Mucosa of stomach (tissue), 1 donor: ENCODE measurements around the gene CTRL.

Experiments
- H3K27me3 ChIP-seq: one replicate; pipeline ENCODE4 v1.7.0; 2013; ENCODE audit warnings: mild to moderate bottlenecking, low read length; ENCODE audit not compliant: control insufficient read depth, insufficient read depth
- H3K36me3 ChIP-seq: one replicate; pipeline ENCODE4 v1.7.0; 2013; ENCODE audit warnings: low read length; ENCODE audit not compliant: control insufficient read depth, insufficient read depth
- H3K4me1 ChIP-seq: one replicate; pipeline ENCODE4 v1.7.0; 2013; ENCODE audit warnings: mild to moderate bottlenecking, low read length; ENCODE audit not compliant: control insufficient read depth, insufficient read depth
- H3K4me3 ChIP-seq: one replicate; pipeline ENCODE4 v1.7.0; 2013; ENCODE audit warnings: low read length
- H3K9ac ChIP-seq: one replicate; pipeline ENCODE4 v1.7.0; 2013; ENCODE audit warnings: mild to moderate bottlenecking, low read length, moderate library complexity
- H3K9me3 ChIP-seq: one replicate; pipeline ENCODE4 v1.7.0; 2013; ENCODE audit warnings: mild to moderate bottlenecking, low read length, moderate library complexity; ENCODE audit not compliant: control insufficient read depth
- donor health status: Pancreatic carcinoma.

CTRL gene

GRCh38 chr16:67907397-67908180 is 24.1 kb downstream of the CTRL start:
- H3K27me3 ChIP-seq = no peaks in the 10 kb centered on the region
- H3K4me1 ChIP-seq = no peaks in the 10 kb centered on the region
- no peak overlapping the region for H3K9ac ChIP-seq
- peaks cover 6% of the 10 kb centered on the region for H3K36me3 ChIP-seq
- no peak overlapping the region for H3K4me3 ChIP-seq
- no peaks in the 10 kb centered on the region for H3K9me3 ChIP-seq

GRCh38 chr16:67902831-67903230 is 28.8 kb downstream of the CTRL start:
- H3K4me1 ChIP-seq = peaks cover 3% of the 10 kb centered on the region
- no peaks in the 10 kb centered on the region for H3K9me3 ChIP-seq
- H3K27me3 ChIP-seq = no peaks in the 10 kb centered on the region

GRCh38 chr16:67901734-67902133 is 29.9 kb downstream of the CTRL start:
- no peaks in the 10 kb centered on the region for H3K36me3 ChIP-seq
- H3K27me3 ChIP-seq = no peaks in the 10 kb centered on the region
- no peaks in the 10 kb centered on the region for H3K9me3 ChIP-seq
- H3K4me1 ChIP-seq = peaks cover 8% of the 10 kb centered on the region
- no peak overlapping the region for H3K4me3 ChIP-seq
- H3K9ac ChIP-seq = no peak overlapping the region

More at GRCh38 chr16:67902831-67903230, 28.8 kb downstream of the CTRL start:
- Histone ChIP-seq H3K36me3 (no peaks in the 10 kb centered on the region), H3K4me3 (no peak overlapping the region), H3K9ac (no peak overlapping the region)

- Histone ChIP-seq H3K27me3 (no peaks in the 10 kb centered on the region), H3K4me1 (peaks cover 24% of the 10 kb centered on the region), H3K36me3 (no peaks in the 10 kb centered on the region), H3K9me3 (no peaks in the 10 kb centered on the region), H3K9ac (no peak overlapping the region), H3K4me3 (no peak overlapping the region)
These were observed 34.4 kb downstream of the CTRL start for GRCh38 chr16:67897231-67897630.

- Histone ChIP-seq H3K9ac (peak overlapping the region; percentile 96), H3K36me3 (no peaks in the 10 kb centered on the region), H3K4me3 (peak overlapping the region; percentile 90), H3K9me3 (no peaks in the 10 kb centered on the region), H3K27me3 (no peaks in the 10 kb centered on the region), H3K4me1 (peaks cover 21% of the 10 kb centered on the region)
These were observed 37.8 kb downstream of the CTRL start for GRCh38 chr16:67893743-67894399.

- Histone ChIP-seq H3K9me3 (no peaks in the 10 kb centered on the region), H3K4me1 (peaks cover 21% of the 10 kb centered on the region), H3K9ac (peak within 1 kb of the TSS; percentile 96)
These were observed 38.5 kb downstream of the CTRL start, which contains the start of gene PSKH1 for GRCh38 chr16:67892899-67893742. Gene PSKH1, plus strand, starts transcription at chr16:67893254. Its CDS starts 15,496 bp downstream, at chr16:67908750.

GRCh38 chr16:67892375-67892774 is 39.3 kb downstream of the CTRL start:
- Histone ChIP-seq H3K27me3 (no peaks in the 10 kb centered on the region), H3K36me3 (no peaks in the 10 kb centered on the region), H3K9me3 (no peaks in the 10 kb centered on the region), H3K9ac (peak overlapping the region; percentile 64), H3K4me1 (peaks cover 21% of the 10 kb centered on the region), H3K4me3 (peak overlapping the region; percentile 33)

More at GRCh38 chr16:67892899-67893742, 38.5 kb downstream of the CTRL start, which contains the start of gene PSKH1:
- H3K27me3 ChIP-seq = no peaks in the 10 kb centered on the region
- H3K4me3 ChIP-seq = peak within 1 kb of the TSS; percentile 90
- H3K36me3 ChIP-seq = no peaks in the 10 kb centered on the region

- H3K9ac ChIP-seq = no peak overlapping the region
- H3K27me3 ChIP-seq = no peaks in the 10 kb centered on the region
- H3K4me1 ChIP-seq = peaks cover 4% of the 10 kb centered on the region
- H3K36me3 ChIP-seq = peaks cover 6% of the 10 kb centered on the region
- no peaks in the 10 kb centered on the region for H3K9me3 ChIP-seq
- no peak overlapping the region for H3K4me3 ChIP-seq
These were observed 43.3 kb downstream of the CTRL start for GRCh38 chr16:67888331-67888730.

- H3K9ac ChIP-seq = no peak overlapping the region
- H3K4me3 ChIP-seq = no peak overlapping the region
- H3K9me3 ChIP-seq = no peaks in the 10 kb centered on the region
- H3K36me3 ChIP-seq = peaks cover 21% of the 10 kb centered on the region
- no peaks in the 10 kb centered on the region for H3K27me3 ChIP-seq
- peaks cover 10% of the 10 kb centered on the region for H3K4me1 ChIP-seq
These were observed 45.3 kb downstream of the CTRL start for GRCh38 chr16:67886387-67886786.

GRCh38 chr16:67885976-67886375 is 45.7 kb downstream of the CTRL start:
- Histone ChIP-seq H3K4me1 (peaks cover 10% of the 10 kb centered on the region), H3K36me3 (peaks cover 25% of the 10 kb centered on the region), H3K9me3 (no peaks in the 10 kb centered on the region), H3K4me3 (no peak overlapping the region), H3K27me3 (no peaks in the 10 kb centered on the region), H3K9ac (no peak overlapping the region)

GRCh38 chr16:67885545-67885944 is 46.1 kb downstream of the CTRL start:
- no peaks in the 10 kb centered on the region for H3K9me3 ChIP-seq
- H3K9ac ChIP-seq = no peak overlapping the region
- no peaks in the 10 kb centered on the region for H3K27me3 ChIP-seq
- peaks cover 10% of the 10 kb centered on the region for H3K4me1 ChIP-seq
- peaks cover 29% of the 10 kb centered on the region for H3K36me3 ChIP-seq
- no peak overlapping the region for H3K4me3 ChIP-seq
